HG02759 (cell line): ENCODE data around the gene CTAGE15.
A peak's percentile ranks its signal among the peaks of the same experiment; 100 is the strongest.
"Not testable (repeated sequence)": the region's sequence is repeated elsewhere in the genome, so short reads cannot be mapped to it uniquely, and the experiment has no call there.

Source experiments
- ATAC-seq: cut with Tn5 transposase; IDR thresholded peaks from one replicate; pipeline ENCODE4 v1.9.1; 2021; ENCODE audit warnings: mild to moderate bottlenecking, moderate library complexity; ENCODE audit not compliant: unreplicated experiment

Gene CTAGE15, protein sequence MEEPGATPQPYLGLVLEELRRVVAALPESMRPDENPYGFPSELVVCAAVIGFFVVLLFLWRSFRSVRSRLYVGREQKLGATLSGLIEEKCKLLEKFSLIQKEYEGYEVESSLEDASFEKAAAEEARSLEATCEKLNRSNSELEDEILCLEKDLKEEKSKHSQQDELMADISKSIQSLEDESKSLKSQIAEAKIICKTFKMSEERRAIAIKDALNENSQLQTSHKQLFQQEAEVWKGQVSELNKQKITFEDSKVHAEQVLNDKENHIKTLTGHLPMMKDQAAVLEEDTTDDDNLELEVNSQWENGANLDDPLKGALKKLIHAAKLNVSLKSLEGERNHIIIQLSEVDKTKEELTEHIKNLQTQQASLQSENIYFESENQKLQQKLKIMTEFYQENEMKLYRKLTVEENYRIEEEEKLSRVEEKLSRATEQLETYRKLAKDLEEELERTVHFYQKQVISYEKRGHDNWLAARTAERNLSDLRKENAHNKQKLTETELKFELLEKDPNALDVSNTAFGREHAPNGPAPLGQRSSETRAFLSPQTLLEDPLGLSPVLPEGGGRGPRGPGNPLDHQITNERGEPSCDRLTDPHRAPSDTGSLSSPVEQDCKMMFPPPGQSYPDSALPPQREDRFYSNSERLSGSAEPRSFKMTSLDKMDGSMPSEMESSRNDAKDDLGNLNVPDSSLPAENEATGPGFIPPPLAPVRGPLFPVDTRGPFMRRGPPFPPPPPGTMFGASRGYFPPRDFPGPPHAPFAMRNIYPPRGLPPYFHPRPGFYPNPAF

DNA sequence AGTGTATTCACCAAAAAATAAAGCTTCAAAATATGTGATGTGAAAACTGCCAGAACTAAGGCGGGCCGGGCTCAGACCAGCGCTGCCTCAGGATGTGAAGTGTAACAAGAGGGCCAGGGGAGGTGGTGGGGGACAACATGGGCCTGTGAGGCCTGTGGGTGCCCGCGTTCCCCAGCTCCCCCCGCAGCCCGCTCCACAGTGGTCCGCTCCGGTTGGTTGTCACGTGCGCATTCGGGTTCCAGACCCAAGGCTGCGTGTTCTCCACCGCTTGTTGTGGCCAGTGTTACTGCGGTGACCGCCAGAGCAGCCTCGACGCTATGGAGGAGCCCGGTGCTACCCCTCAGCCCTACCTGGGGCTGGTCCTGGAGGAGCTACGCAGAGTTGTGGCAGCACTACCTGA lies at the start of gene CTAGE15:
Gene CTAGE15 (plus strand): TSS at position 301 of the 400 bp plus-strand sequence. CDS start 17 bp downstream, at position 318.
- ATAC-seq: not testable (repeated sequence)

DNA sequence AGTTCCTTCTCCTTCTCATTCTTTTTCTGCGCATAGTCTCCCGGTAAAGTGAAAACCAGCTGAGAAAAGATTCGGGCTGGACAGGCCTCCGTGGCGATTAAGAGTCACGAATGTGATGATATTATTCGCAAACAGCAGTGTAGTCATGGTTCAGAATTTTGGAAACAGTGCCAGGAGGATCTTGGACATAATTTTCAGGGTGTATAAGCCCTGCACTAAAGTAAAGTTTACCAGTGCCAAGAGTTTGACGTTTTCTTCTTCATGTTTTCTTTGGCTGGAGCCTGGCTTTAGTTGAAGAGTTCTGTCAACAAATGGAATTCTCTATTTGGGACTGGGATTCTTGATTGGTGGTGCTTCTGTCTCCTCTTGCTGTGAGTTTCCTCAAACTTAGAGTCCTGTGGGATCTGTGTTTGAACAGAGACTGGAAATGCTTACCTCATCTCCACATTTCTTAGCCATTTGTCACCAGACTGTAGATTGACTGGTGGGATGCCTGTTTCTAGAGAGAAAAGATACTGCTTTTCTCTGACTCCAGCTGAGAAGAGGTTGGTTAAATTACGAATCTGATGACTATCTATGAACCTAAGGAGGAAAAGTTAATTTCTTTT lies 49.2 kb upstream of the CTAGE15 start:
- not testable (repeated sequence) for ATAC-seq

DNA sequence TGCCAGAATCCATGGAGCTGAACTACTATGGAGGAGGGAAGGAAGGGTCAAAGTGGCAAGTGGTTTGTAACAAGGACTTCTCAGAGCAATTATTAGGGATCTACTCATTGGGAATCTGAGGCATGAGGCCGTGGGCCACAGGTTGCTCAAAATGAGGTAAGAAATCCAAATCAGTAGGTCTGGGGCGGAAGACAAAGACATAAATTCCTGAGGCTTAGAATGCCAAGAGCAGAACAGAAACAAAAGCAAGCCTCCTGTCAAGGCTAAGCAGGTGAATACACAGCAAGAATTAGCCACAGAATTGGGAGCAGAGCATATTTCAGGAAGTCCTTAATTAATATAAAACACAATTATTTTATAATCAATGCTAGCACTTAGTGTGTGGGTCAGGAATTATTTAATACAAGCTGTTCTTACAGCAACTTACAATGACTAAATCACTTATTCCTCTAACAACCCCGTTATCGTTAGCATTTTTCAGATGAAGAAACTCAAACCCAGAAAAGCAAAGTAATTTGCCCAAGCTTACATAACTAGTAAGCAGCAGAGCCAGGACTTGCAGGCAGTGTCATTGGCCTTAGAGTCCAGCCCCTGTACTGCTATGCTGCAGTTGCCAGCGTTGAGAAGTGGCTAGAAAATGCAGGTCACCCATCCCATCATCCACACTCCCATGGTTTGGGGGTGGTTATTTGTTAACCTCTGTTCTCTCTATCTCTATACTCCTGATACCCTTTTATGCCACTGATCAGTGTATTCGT lies 40.3 kb upstream of the CTAGE15 start:
- not testable (repeated sequence) for ATAC-seq

DNA sequence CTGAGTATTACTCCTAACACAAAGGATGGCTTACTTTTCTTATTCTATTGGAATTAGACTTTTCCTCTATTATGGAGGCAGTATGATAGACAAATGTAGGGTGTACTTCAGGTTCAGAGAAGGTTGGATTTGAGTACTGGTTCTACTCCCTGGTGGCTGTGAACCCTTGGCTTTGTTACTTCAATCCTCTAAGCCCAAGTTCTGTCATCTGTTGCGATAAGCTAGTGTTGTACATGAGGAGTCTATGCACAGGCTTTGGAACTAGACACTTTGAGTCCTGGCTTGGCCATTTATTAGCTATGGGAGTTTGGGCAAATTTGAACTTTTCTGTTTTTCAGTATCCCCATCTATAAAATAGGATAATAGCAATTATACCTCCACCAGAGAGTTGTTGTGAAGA lies 39.7 kb upstream of the CTAGE15 start:
- ATAC-seq: not testable (repeated sequence)

DNA sequence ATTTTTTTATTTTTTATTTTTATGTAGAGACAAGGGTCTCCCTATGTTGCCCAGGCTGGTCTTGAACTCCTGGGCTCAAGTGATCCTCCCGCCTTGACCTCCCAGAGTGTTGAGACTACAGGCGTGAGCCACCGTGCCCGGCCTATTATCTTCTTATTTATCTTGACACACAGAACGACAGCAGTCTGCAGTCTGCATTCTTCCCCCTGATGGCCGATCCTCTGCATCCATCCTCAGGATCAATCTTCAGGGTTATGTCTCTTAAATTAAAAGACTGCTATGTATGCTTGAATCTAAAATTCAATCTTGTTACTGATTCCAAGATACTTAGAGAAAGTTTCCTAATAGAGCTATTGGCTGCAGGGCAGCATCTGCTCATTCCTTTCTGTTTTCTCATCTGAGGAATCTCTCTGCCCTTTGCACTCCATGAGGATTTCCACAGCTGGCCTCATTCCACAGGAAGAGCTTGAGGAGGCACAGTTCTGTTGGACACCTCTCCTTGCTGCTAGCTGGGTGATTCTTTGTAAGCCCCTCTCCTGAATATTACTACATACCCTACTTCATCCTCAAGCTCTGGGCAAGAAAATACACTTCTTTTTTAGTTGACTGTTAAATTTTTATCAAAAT lies 38.3 kb upstream of the CTAGE15 start:
- ATAC-seq: not testable (repeated sequence)

DNA sequence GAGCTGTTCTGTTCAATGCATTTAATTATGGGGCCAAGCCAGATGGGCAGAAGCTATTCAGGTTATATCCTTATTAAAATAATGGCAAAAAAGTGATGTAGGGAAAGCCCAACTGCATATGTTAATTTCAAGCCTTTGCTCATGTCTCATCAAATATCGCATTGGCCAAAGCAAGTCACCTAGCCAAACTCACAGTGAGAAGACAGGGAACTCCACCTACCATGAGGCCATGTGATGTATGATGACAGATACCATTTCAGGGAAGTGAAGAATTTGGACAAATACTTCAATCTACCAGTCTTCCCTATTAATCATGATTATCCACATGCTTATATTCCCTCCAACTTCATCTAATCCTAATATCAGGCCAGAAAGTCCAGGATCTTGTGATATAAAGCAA lies 35.2 kb upstream of the CTAGE15 start:
- not testable (repeated sequence) for ATAC-seq

DNA sequence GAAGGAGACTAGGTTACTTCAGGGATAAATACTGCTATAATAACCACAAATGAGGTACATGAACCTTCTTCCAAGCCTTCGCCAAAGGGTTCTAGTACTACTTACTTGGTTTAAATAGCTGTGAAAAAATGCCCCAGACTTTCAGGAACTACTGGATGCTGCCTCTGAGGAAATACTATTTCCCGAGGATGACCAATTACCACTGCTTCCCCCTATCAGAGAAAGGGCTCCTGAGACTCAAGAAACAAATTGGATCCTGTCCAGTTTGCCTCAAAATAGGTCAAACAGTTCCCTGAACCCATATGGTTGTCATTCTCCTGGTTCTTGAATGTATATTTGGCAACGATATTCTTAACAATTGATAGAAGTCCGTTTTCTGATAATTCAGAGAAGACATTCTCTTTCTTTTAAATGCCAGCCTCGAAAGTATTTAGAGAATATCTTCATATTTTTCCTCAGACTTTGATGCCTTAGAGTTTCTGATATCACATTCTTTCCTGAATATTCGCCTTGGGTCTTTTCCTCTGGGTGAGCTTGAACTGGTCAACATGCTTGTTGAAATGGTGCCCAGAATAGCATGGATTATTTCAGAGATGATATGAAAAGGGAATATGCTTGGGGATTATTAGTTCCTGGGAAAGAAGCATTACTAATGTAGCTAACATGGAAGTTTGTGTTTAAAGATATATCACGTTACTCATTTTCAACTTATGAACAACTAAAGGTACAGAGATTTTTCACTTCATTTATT lies 28.1 kb upstream of the CTAGE15 start:
- ATAC-seq: not testable (repeated sequence)

DNA sequence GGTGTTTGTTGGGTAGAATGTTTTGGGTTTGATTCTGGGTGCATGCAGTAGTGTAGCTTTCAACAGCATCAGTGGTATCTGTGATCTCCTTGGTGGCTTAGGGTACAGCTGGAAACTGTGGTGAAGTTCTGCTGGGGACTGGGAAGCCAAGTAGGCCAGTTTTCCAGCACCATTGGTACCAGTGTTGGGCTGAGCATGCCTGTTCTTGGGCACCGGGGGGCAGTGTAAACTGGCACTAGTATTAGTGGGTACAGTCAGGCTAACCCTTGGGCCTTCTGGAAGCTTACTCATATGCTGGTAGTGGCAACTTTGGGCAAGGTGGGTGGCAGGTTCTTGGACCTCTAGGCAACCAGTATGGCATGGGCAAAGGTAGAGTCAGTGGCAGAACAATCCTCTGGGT lies 15.6 kb upstream of the CTAGE15 start:
- ATAC-seq: not testable (repeated sequence)

DNA sequence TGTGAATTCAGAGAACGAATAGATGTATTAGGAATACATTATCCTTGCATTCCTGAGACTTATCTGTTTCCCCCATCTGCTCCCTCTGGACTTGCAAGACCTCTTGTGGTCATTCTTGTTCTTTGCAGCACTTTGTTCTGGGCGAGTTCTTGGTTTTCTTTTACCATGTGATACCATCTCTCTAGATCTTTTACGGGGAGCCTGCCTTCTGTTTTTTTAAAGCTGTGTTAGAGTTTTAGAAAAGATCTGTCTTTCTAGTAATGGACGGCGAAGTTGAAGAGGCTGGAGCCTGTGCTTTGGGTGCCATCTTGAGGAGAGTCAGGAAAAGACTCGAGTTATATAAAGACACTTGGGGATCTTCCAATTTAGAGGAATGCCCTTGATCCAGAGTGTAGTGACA lies 8.3 kb upstream of the CTAGE15 start:
- peak; percentile 57 for ATAC-seq

DNA sequence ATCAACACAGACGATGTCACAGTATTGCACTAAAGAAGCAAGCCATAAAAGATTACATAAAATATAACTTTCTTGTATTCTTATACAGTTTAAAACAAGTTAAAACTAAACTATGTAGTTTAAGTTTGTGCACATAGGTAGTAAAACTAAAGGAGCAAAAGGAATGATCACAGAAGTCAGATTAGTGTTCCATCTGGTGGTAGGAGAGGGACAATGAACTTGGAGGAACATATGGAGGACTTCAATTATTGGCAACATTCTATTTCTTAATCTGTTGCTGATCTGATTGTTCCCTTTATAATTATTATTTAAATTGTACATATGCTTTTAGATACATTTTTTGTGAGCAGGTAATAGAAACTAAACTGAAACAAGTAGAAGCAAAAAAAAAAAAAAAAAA lies 5.6 kb upstream of the CTAGE15 start:
- ATAC-seq: not testable (repeated sequence)

DNA sequence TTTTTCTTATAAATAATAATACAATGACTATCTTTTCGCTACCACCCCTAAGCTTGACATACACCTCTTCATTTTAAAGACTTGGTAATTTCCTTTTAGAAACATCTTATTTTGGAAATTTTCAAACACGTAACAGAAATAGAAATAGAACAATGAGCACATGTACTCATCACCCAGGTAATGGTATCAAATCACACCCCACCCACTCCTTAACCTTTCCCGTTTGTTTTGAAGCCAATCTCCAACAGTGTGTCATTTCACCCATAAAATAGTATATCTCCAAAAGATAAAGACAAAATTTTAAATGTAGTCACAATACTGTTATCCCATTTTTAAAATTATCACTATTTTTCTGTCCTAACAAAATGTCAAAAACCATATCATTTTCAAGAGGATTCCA lies 16.6 kb downstream of the CTAGE15 start:
- ATAC-seq: not testable (repeated sequence)

DNA sequence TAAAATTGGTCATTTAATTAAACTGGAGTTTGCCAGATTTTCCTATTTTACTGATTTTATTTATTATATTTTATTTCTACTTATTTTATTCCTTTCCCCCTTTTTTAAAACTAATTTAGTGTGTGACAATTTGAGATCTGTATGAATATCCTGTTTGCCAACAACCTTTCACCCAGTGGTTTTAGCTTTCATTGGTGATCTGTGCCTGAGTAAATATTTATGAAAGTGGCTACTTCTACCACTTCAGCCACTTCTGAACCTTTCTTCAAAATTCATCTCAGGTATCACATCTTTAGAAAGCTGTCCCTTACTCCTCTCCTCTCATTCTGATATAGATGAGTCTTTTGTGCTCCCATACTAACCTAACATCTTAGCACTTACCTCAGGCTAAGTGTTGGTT lies 18.3 kb downstream of the CTAGE15 start:
- not testable (repeated sequence) for ATAC-seq

DNA sequence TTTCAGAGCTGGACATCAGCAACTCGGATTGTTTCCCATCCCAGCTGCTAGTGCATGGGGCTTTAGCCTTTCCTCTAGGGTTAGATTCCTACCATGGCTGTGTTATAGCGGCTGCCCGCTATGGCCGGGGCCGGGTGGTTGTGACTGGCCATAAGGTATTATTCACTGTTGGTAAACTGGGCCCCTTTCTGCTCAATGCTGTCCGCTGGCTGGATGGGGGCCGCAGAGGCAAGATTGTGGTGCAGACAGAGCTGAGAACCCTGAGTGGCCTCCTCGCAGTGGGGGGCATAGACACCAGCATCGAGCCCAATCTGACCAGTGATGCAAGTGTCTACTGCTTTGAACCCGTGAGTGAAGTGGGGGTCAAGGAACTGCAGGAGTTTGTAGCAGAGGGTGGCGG lies 26.5 kb downstream of the CTAGE15 start:
- not testable (repeated sequence) for ATAC-seq

DNA sequence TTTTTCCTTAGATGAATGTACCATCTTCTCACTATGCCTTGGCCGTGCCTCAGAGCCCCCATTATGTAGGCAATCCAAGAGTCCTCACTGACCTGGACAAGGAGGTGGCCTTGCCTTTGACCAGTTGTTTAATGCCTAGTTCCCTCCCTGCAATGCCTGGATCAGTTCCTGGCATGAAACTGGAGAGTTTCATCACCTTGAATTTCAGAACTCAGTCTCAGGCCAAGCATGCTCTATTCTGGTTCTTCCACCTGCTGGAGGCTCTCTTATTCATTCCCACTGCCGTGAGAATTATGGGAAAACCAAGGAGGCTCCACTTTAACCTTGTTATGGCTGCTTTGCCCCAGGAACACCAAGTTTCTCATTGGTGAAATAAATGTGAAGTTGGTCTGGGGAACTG lies 31.9 kb downstream of the CTAGE15 start:
- not testable (repeated sequence) for ATAC-seq

DNA sequence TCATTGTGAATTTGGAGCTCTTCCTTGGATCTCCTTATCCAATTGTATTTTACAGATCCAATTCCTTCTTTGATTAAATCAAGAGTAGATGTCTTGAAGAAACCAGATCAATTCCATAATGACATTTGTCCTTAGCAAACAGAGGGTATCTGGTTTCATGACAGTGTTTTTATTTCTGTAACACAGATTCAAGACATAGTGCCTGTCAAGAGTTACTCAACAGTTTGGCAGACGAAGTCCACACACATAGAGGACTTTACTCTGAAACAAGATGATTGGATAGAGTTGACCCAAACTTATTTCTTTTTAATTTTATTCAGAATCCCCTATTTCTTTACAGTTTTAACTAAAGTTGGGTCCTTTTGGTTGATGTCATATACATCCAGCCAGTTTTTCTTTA lies 34.5 kb downstream of the CTAGE15 start:
- not testable (repeated sequence) for ATAC-seq

DNA sequence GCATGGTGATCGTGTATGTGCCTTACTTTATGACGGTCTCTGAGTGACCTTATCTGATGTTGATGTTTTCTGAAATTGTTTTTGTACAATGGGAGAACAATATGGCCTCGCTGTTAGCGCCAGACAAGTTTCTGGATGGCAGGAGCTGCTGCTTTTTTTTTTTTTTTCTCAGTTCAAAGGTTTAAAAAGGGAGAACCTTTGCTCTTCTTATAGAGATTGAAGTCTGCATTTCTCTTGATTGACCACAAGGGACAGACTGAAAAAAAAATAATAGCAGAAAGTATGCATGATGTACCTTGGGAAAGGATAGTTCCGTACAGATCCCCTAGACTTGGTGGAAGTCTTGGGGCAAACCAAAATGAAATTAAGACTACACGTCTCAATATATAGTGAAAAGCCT lies 43.9 kb downstream of the CTAGE15 start:
- not testable (repeated sequence) for ATAC-seq

DNA sequence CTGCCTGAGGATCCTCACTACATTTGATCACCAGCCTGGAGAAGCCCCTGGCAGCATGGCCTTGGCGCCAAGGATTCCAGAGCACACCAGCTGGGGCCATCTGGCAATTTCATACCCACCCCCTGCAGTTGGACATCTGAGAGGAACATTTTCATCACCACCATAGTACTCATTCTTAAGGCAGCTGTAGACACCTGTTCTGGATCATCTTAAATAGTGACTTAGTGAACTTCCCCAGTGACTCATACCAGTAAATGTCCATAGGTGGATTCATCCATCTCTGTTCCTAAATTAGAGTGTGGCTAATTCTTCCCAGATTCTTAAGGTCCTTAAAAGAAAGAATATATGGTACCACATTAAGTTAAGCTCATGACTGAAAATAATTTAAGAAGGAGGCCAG lies 45.6 kb downstream of the CTAGE15 start:
- ATAC-seq: not testable (repeated sequence)

DNA sequence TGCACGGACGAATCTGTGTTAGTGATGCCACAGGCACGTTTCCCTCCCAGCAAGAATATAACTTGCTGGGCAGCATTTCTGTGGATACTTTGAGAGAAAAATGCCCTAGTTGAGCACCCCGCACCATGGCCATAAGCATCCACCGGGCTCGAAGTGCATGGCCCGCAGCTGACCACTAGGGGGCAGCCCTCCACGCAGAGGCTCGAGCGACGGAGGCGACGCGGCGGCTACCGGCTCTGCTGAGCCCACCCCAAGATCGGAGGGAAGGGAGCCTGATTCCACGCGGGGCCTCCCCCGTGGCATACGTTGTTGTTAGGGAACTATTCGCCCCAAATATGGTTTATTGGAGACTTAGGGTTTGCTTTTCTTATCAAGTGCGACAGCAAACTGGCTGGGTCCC lies 48.5 kb downstream of the CTAGE15 start:
- peak; percentile 47 for ATAC-seq

DNA sequence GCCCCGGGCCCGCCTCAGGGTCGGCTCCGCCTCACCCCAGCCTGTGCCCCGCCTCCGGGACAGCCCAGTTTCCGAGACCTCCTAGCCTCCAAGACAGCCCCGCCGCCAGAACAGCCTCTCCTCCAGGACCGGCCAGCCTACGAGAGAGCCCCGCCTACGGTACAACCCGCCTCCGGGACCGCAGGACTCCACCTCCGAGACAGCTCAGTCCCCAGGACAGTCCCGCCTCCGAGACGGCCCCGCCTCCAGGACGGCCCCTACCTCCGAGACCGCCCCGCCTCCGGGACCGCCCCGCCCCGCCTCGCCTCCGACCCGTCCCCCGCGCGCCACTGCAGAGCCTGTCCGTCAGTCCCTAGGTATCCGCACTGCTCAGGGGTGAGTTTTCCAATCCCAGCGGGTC lies 49.0 kb downstream of the CTAGE15 start, which contains the start of gene TCAF2:
Gene TCAF2 (plus strand): TSS at position 329 of the 400 bp plus-strand sequence.
- peak; percentile 81 for ATAC-seq
